Measurements from ENCODE around the gene SAMD1. TPM values are rescaled to one million over a fixed set of nuclear protein-coding genes. Genes with fewer than 3 reads are reported as not detected.

The SAMD1 gene
- polyA plus RNA-seq, 1 experiment = 5.1 TPM

GRCh38 chr19:14096272-14096992 lies 5.9 kb upstream of the SAMD1 start:
- no peak overlapping the region for H3K4me3 ChIP-seq (ENCODE audit: low read depth, low read length)
- POLR2A ChIA-PET = no interaction called here
- DNase-seq (ENCODE audit: low read depth, low spot score) = no peak
- CTCF ChIA-PET = no interaction called here
- peaks cover 12% of the 10 kb centered on the region; the same call in 1 of the 2 replicates for H3K9me3 ChIP-seq (ENCODE audit: control insufficient read depth, insufficient read depth, low read length)
- peak; percentile 15; the same call in 1 of the 2 replicates for TF ChIP-seq CTCF (IDR thresholded peaks at IDR 0.05; ENCODE audit: low read depth, low read length)
- H3K27me3 ChIP-seq (ENCODE audit: control insufficient read depth, insufficient read depth, low read length) = no peaks in the 10 kb centered on the region
- H3K27ac ChIP-seq (ENCODE audit: low read depth, low read length) = no peak overlapping the region

- POLR2A ChIA-PET = no interaction called here
- H3K9me3 ChIP-seq (ENCODE audit: control insufficient read depth, insufficient read depth, low read length) = peaks cover 12% of the 10 kb centered on the region; the same call in 1 of the 2 replicates
- no peaks in the 10 kb centered on the region for H3K27me3 ChIP-seq (ENCODE audit: control insufficient read depth, insufficient read depth, low read length)
- no peak overlapping the region for H3K27ac ChIP-seq (ENCODE audit: low read depth, low read length)
- DNase-seq (ENCODE audit: low read depth, low spot score) = no peak
- no peak overlapping the region for H3K4me3 ChIP-seq (ENCODE audit: low read depth, low read length)
- no peak for TF ChIP-seq CTCF (IDR thresholded peaks at IDR 0.05; ENCODE audit: low read depth, low read length)
- CTCF ChIA-PET = no interaction called here
Observed at GRCh38 chr19:14094854-14095253, 4.3 kb upstream of the SAMD1 start.

- Histone ChIP-seq H3K4me3 (ENCODE audit: low read depth, low read length) (no peak overlapping the region), H3K27ac (ENCODE audit: low read depth, low read length) (no peak overlapping the region), H3K27me3 (ENCODE audit: control insufficient read depth, insufficient read depth, low read length) (no peaks in the 10 kb centered on the region), H3K9me3 (ENCODE audit: control insufficient read depth, insufficient read depth, low read length) (peaks cover 12% of the 10 kb centered on the region; the same call in 1 of the 2 replicates)
- CTCF ChIA-PET = interaction anchor here (1.0 kb wide), 1 partner anchor 213 kb away, joined by 4 read pairs; no protein-coding TSS in a partner anchor
- no peak for DNase-seq (ENCODE audit: low read depth, low spot score)
- POLR2A ChIA-PET = no interaction called here
- no peak for TF ChIP-seq CTCF (IDR thresholded peaks at IDR 0.05; ENCODE audit: low read depth, low read length)
Observed at GRCh38 chr19:14093117-14093823, 2.7 kb upstream of the SAMD1 start.

- ChIA-PET CTCF (interaction anchor here (1.0 kb wide), 1 partner anchor 45 kb away, joined by 5 read pairs; the partner anchor contains the start of gene ASF1B), POLR2A (interaction anchor here (1.0 kb wide), 1 partner anchor 27 kb away, joined by 3 read pairs; no protein-coding TSS in a partner anchor)
- Histone ChIP-seq H3K9me3 (ENCODE audit: control insufficient read depth, insufficient read depth, low read length) (peaks cover 12% of the 10 kb centered on the region; the same call in 1 of the 2 replicates), H3K4me3 (ENCODE audit: low read depth, low read length) (peak overlapping the region; percentile 77), H3K27ac (ENCODE audit: low read depth, low read length) (no peak overlapping the region), H3K27me3 (ENCODE audit: control insufficient read depth, insufficient read depth, low read length) (no peaks in the 10 kb centered on the region)
- no peak; the same call in 1 of the 2 replicates for TF ChIP-seq CTCF (IDR thresholded peaks at IDR 0.05; ENCODE audit: low read depth, low read length)
- no peak for DNase-seq (ENCODE audit: low read depth, low spot score)
Observed at GRCh38 chr19:14091813-14092462, 1.4 kb upstream of the SAMD1 start.
